Left lung (tissue), 10 donors: ENCODE measurements around the gene XIRP1. TPM values are rescaled to one million over a fixed set of nuclear protein-coding genes. Genes with fewer than 3 reads are reported as not detected.

Source experiments
- ATAC-seq: fragments of 200-7000 bp; cut with Tn5 transposase; one replicate; pipeline ENCODE4 v1.9.1; 2020; ENCODE audit warnings: moderate library complexity
- DNase-seq, 4 donors: peaks; one replicate each; pipeline ENCODE4 v3.0.0-alpha.2; 2013 to 2020
- H3K27ac ChIP-seq, 2 donors: fragments of 200-600 bp; sonication (generic) in 1 of 2; one replicate each; pipeline versions ENCODE4 v1.5.0 to v1.8.0; 2020 to 2021
- H3K27me3 ChIP-seq, 2 donors: fragments of 200-600 bp; sonication (generic) in 1 of 2; one replicate each; pipeline versions ENCODE4 v1.5.0 to v1.8.0; 2020 to 2021
- H3K36me3 ChIP-seq, 2 donors: fragments of 200-600 bp; sonication (generic) in 1 of 2; one replicate each; pipeline versions ENCODE4 v1.5.0 to v1.8.0; 2020 to 2021
- H3K4me1 ChIP-seq, 2 donors: fragments of 200-600 bp; one replicate each; pipeline ENCODE4 v1.8.0; 2021
- H3K4me3 ChIP-seq, 2 donors: fragments of 200-600 bp; sonication (generic) in 1 of 2; one replicate each; pipeline versions ENCODE4 v1.5.0 to v1.8.0; 2020 to 2021; ENCODE audit warnings: mild to moderate bottlenecking in 1 of 2
- H3K9me3 ChIP-seq, 2 donors: fragments of 200-600 bp; sonication (generic) in 1 of 2; one replicate each; pipeline versions ENCODE4 v1.5.0 to v1.8.0; 2020 to 2021
- intact Hi-C, 2 donors: fragments of 100-400 bp; cut with DNase I; formaldehyde crosslinking; loops; one replicate each; pipeline versions ENCODE4 v1.11.2 to v1.14.2; 2022
- polyA plus RNA-seq, 6 donors: library from polyadenylated mRNA; unstranded; fragments of 120-200 nt; gene quantifications; one replicate each; pipeline ENCODE4 v1.2.1, GENCODE V29; 2013; ENCODE audit not compliant: insufficient read length in 6 of 6
- total RNA-seq, 2 donors: library from RNA; stranded (reverse); fragmentation: NEBNext Ultra II Directional; extraction: Animal tissue kit (Norgen Biotek cat#: 25700); gene quantifications; one replicate each; pipeline ENCODE4 v1.2.1, GENCODE V29; 2021
- TF ChIP-seq, protein P1 (sequence below), 2 donors: fragments of 200-600 bp; sonication (generic) in 1 of 2; IDR thresholded peaks; one replicate each; pipeline versions ENCODE4 v1.5.0 to v1.8.0; 2021; ENCODE audit warnings: antibody characterized with exemption in 2 of 2
- donor health status: DM: no; HTN: yes; CAD: no.
- donor health status: DM: no; HTN: no; CAD: no.

XIRP1 gene
- total and polyA plus RNA-seq, 8 donors, result 0.03 to 0.18 (median 0.07) TPM

DNA sequence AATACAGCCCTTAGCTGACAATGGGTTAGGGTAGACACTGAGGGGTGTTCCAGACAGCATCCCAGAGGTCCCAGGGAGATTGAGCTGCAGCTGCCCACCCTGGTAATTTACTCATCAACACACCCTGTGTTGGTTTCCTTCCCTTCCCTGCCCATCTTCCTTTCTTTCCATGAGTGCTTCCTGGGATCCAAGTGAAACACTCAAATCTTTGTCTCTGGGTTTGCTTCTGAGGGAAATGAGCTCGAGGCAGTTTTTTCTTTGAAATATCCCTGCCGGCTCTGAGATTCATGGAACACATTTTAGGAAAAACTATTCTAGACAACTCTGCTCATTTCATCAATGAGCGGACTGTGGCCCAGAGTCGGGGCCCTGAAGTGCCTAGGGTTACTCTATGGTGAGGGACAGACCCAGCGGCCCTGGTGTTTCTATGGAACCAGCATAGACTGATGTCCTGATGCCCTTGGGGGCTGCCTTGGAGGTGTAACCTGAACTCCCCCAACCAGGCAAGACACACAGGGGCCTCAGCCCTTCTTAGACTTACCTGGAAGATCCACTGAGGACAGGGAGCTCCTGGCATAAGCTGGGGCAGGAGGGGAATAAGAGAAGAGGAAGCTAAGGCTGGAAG lies 24.1 kb downstream of the XIRP1 start:
- ATAC-seq, result no peak

DNA sequence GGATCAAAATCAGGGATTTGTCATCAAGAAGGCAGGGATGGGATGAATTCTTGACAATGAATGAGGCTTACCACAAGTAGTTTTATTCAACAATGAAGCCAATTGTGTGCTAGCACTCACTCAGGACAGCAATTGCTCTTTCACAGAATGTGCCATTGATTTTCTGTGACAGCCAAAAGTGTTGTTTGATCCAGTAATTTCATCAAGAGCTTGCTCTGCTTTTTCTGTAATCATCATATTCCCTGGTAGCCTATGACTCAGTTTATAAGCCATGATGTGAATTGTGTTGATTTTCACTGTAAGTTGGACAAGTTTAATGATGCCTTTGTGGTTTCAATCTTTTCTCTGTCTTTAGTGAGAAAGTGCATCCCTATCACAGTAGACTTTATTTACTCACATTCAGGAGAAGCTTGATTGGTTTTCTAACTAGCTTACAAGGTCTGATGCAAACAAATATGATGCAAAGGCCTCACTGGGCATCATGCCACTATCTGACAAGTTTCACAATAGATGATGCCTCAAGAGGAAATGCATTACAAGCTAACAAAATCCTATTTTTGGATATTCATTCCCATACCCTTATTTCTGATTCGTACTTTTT lies 25.4 kb downstream of the XIRP1 start:
- Histone ChIP-seq H3K4me1 (peaks cover 5 to 28% of the 10 kb centered on the region in 2 donors), H3K36me3 (no peaks in the 10 kb centered on the region), H3K4me3 (no peak overlapping the region), H3K27me3 (no peaks in the 10 kb centered on the region), H3K9me3 (no peaks in the 10 kb centered on the region), H3K27ac (peak overlapping the region; percentile 46 to 65)
- intact Hi-C loops, result no loop called here
- DNase-seq, result peak in 2 of 4 donors; percentile 71 to 90
- TF ChIP-seq, protein P1, sequence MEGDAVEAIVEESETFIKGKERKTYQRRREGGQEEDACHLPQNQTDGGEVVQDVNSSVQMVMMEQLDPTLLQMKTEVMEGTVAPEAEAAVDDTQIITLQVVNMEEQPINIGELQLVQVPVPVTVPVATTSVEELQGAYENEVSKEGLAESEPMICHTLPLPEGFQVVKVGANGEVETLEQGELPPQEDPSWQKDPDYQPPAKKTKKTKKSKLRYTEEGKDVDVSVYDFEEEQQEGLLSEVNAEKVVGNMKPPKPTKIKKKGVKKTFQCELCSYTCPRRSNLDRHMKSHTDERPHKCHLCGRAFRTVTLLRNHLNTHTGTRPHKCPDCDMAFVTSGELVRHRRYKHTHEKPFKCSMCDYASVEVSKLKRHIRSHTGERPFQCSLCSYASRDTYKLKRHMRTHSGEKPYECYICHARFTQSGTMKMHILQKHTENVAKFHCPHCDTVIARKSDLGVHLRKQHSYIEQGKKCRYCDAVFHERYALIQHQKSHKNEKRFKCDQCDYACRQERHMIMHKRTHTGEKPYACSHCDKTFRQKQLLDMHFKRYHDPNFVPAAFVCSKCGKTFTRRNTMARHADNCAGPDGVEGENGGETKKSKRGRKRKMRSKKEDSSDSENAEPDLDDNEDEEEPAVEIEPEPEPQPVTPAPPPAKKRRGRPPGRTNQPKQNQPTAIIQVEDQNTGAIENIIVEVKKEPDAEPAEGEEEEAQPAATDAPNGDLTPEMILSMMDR (IDR thresholded peaks at IDR 0.05), result no peak
- peak; percentile 48 for ATAC-seq

More for the DNA sequence above, 24.1 kb downstream of the XIRP1 start:
- no peak overlapping the region for H3K4me3 ChIP-seq
- H3K27ac ChIP-seq, result peak overlapping the region in 1 of 2 donors; percentile 46
- H3K4me1 ChIP-seq, result peaks cover 5 to 28% of the 10 kb centered on the region in 2 donors
- TF ChIP-seq, protein P1 (IDR thresholded peaks at IDR 0.05), result no peak
- no peaks in the 10 kb centered on the region for H3K27me3 ChIP-seq
- H3K9me3 ChIP-seq, result no peaks in the 10 kb centered on the region
- intact Hi-C loops, result no loop called here
- no peaks in the 10 kb centered on the region for H3K36me3 ChIP-seq
- no peak for DNase-seq

DNA sequence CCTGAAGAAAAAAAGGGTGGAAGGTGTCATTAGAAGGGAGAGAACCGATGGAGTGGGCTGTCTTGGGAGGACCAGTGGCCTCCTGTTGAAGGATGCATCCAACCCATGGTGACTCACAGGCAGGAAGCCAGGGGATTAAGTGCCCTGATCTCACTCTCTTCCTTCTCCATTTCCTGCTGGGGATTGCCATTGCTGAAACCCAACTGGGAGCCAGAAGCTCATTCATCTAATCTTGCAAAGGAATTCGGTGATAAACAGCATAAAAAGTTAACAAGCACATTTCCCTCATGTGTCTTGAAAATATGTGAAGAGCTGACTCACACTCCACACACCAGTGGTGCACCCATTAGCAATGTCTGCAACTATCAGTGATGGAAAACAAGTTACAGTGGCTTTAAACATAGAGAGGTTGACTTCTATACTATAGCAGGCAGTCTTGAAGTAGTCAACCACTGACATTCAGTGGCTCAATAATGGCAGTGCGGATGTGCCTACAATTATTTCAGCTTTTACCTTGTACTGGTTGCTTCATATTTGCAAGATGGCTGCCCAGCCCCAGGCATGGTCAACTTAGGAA lies 26.2 kb downstream of the XIRP1 start:
- no peaks in the 10 kb centered on the region for H3K36me3 ChIP-seq
- peaks cover 5 to 28% of the 10 kb centered on the region in 2 donors for H3K4me1 ChIP-seq
- peak overlapping the region in 1 of 2 donors; percentile 65 for H3K27ac ChIP-seq
- H3K27me3 ChIP-seq, result no peaks in the 10 kb centered on the region
- H3K4me3 ChIP-seq, result no peak overlapping the region
- no peaks in the 10 kb centered on the region for H3K9me3 ChIP-seq
- DNase-seq (no peak), ATAC-seq (peak; percentile 71)
- intact Hi-C loops, result no loop called here
- TF ChIP-seq, protein P1 (IDR thresholded peaks at IDR 0.05), result no peak

DNA sequence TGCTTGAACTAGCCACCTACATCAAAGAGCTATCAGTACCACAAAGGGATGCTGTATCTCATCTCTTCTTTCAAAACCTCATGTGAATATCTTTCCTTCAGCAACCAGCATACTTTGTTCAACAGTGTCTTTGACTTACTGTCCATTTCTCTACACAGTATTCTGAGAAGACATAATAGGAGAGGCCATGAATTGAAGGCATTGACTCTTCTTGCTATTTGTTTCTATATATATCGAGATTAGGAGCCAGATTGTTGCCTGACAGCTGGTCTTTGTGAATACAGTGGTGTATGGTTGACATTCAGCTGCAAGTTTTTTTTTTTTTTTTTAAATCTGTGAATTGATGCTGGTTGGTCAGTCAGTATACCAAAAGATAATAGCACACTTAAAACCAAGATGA lies 26.9 kb downstream of the XIRP1 start:
- no peaks in the 10 kb centered on the region for H3K27me3 ChIP-seq
- ATAC-seq, result no peak
- no peaks in the 10 kb centered on the region for H3K9me3 ChIP-seq
- peaks cover 5 to 28% of the 10 kb centered on the region in 2 donors for H3K4me1 ChIP-seq
- intact Hi-C loops, result no loop called here
- DNase-seq, result no peak
- H3K36me3 ChIP-seq, result no peaks in the 10 kb centered on the region
- no peak overlapping the region for H3K4me3 ChIP-seq
- TF ChIP-seq, protein P1 (IDR thresholded peaks at IDR 0.05), result no peak
- peak overlapping the region in 1 of 2 donors; percentile 65 for H3K27ac ChIP-seq

DNA sequence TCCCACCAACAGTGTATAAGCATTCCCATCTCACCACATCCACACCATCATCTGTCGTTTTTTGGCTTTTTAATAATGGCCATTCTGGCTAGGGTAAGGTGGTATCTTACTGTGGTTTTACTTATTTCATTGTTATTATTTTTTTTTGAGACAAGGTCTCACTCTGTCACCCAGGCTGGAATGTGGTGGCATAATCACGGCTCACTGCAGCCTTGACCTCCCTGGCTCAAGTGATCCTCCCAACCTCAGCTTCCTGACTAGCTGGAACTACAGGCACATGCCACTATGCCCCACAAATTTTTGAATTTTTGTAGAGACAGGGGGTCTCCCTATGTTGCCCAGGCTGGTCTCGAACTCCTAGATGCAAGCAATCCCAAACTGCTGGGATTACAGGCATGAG lies 28.0 kb downstream of the XIRP1 start:
- TF ChIP-seq, protein P1 (IDR thresholded peaks at IDR 0.05), result no peak
- Histone ChIP-seq H3K36me3 (no peaks in the 10 kb centered on the region), H3K9me3 (no peaks in the 10 kb centered on the region), H3K4me1 (peaks cover 5 to 28% of the 10 kb centered on the region in 2 donors), H3K4me3 (no peak overlapping the region), H3K27me3 (no peaks in the 10 kb centered on the region), H3K27ac (no peak overlapping the region)
- ATAC-seq (no peak), DNase-seq (no peak)
- intact Hi-C loops, result no loop called here
